ENCODE measurements around the gene MTMR6.

The MTMR6 gene

DNA sequence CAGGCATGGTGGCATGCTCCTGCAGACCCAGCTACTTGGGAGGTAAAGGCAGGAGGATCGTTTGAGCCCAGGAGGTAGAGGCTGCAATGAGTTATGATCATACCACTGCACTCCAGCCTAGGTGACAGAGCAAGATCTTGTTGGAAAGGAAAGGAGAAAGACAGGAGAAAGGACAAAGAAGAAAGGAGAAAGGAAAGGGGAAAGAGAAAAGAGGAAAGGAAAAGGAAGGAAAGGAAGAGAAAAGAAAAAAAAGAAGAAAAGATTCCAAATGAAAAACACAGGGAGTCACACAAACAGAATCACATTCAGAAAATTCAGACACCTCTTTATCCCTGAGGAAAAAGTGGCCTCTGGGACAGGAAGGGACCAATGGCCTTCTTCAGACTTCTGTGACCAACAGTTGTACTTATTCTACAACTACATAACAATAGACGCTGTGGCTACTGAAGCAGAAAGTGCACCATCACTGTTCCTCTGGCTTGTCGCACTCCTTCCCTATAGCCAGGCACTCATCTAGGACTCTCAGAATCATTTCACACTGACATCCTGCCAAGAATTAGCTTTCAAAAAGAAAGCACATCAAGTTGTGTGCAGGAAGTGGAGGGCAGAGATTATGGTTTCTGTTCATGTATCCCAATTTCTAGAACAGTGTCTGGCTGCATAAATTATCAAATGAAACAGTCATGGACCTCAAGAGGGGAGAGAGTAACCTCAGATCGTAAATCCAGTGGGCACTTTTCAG is 5.9 kb downstream of the MTMR6 start:
- in situ Hi-C loops (cut with HindIII; ENCODE audit: low sequenced_read_pairs): no loop called here

DNA sequence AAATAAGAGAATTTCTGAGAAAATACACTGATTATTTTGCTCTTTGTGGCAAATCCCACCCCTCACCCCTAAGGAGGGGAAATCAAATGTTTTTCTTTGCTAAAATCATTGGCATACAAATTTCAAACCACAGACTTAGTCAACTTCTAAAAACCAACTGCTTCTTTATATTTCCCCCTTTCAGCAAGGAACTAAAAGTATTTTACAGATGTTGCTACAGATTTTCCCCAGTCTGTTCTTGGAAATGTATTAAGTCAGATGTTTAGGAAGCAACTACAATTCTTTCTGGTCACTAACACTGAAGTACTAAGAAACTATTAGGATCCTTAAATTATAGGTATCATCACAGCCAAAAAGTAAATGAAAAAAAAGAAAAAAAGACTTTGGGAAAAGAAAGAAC is 6.9 kb downstream of the MTMR6 start:
- in situ Hi-C loops (cut with HindIII; ENCODE audit: low sequenced_read_pairs): no loop called here

DNA sequence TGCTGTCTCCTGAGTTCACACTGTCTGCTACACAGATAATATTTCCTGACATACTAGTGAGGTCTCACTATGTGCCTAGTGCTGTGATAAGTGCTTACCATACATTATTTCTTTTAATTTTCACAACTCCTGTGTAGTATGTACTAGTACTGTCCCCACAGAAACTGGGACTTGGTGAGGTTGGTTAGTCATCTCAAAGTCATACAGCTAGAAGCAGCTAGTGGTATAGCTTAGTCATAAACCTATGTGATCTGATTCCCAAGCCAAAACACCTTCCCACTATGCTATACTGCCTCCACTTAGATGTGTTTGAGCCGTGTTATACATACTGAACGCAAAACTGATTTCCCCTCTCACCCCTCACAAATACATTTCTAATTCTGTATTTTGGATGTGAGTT is 10.5 kb downstream of the MTMR6 start:
- in situ Hi-C loops (cut with HindIII; ENCODE audit: low sequenced_read_pairs): no loop called here

- in situ Hi-C loops (cut with HindIII; ENCODE audit: low sequenced_read_pairs): no loop called here
These were observed 18.7 kb downstream of the MTMR6 start for GRCh38 chr13:25268561-25268960.

GRCh38 chr13:25267715-25268114 is 19.6 kb downstream of the MTMR6 start:
- in situ Hi-C loops (cut with HindIII; ENCODE audit: low sequenced_read_pairs): no loop called here

DNA sequence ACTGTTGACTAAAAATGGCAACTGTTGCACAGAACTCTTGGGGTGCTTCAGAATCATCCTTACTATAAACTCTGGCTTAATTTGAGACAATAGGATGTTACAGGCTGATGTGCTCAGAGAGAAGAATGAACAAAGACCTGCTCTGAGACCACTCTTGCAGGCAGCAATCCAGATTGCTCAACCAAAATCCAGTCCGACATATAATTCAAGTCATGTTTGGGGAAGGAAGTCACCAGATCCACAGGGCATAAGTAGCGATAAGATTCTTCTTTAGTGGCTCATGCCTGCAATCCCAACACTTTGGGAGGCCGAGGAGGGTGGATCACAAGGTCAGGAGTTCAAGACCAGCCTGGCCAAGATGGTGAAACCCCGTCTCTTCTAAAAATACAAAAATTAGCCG is 20.6 kb downstream of the MTMR6 start:
- in situ Hi-C loops (cut with HindIII; ENCODE audit: low sequenced_read_pairs): no loop called here

DNA sequence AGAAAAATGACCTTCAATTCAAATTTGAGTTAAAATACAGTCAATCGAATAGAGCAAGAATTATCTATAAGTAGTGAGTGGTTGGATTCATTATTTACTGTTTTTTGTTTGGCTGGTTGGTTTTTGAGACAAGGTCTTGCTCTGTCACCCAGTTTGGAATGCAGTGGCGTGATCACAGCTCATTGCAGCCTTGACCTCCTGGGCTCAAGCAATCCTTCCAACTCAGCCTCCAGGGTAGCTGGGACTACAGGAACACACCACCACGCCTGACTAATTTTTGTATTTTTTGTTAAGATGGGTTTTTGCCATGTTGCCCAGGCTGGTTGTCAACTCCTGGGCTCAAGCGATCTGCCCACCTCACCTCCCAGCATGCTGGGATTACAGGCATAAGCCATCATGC is 25.0 kb downstream of the MTMR6 start:
- in situ Hi-C loops (cut with HindIII; ENCODE audit: low sequenced_read_pairs): no loop called here

GRCh38 chr13:25253702-25254101 is 33.6 kb downstream of the MTMR6 start:
- in situ Hi-C loops (cut with HindIII; ENCODE audit: low sequenced_read_pairs): no loop called here

- in situ Hi-C loops (cut with HindIII; ENCODE audit: low sequenced_read_pairs): no loop called here
These were observed 34.5 kb downstream of the MTMR6 start for GRCh38 chr13:25252752-25253151.

DNA sequence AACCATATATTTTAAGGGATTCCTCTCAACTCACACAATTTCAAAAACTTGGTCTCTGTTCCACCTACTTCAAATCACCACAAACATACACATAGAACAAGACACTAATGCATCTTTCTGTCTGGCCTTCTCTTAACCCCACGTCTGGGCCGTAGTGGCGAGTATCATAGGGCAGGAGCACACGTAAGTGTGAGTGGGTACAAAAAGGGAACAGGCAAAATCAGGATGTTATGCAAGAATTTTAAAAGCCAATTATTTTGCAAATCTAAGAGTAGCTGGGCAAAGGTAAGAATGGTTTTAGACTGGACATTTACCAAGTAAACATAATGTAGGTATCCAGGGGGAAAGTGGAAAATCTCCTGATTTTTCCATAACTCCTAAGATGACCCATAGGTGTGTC is 35.1 kb downstream of the MTMR6 start:
- in situ Hi-C loops (cut with HindIII; ENCODE audit: low sequenced_read_pairs): no loop called here

- in situ Hi-C loops (cut with HindIII; ENCODE audit: low sequenced_read_pairs): no loop called here
These were observed 38.2 kb downstream of the MTMR6 start for GRCh38 chr13:25249001-25249543.

DNA sequence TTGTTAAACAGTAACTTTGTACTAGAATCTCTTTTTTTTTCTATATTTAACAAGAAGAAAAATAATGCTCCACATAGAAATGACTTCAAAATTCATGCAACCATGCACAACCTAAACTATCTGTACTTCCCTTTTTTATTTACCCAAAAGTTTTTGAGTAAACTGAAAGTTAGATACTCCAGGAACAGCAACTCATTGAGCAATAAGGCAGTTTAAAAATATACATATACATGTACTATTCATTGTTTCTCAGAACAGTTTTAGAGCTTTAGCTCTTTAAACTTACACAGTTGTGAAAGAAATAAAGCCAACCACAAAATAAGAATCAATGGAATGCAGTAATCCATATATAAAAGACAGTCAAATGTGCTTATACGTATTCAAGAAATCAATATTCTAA is 39.2 kb downstream of the MTMR6 start:
- in situ Hi-C loops (cut with HindIII; ENCODE audit: low sequenced_read_pairs): no loop called here

- in situ Hi-C loops (cut with HindIII; ENCODE audit: low sequenced_read_pairs): no loop called here
These were observed 39.9 kb downstream of the MTMR6 start for GRCh38 chr13:25247360-25247759.

GRCh38 chr13:25244123-25244522 is 43.2 kb downstream of the MTMR6 start:
- in situ Hi-C loops (cut with HindIII; ENCODE audit: low sequenced_read_pairs): no loop called here

GRCh38 chr13:25242956-25243355 is 44.3 kb downstream of the MTMR6 start:
- in situ Hi-C loops (cut with HindIII; ENCODE audit: low sequenced_read_pairs): no loop called here

DNA sequence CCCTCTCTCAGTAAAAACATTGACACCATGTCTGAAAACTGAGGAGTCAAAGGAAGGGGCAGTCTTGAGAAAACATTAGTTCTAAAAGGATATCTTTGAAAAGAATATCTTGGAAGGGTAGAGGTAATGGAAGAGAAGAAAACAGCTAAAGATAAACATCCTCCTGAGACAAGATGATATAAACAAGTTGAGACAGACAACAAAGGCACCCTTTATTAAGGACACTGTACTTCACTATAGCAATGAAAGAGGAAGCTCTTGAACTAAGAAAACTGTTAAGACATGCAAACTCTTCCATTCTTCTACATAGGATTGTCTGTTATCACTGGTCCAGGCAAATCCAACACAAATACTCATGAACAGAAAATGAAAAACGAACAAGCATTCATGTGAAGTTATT is 46.3 kb downstream of the MTMR6 start:
- in situ Hi-C loops (cut with HindIII; ENCODE audit: low sequenced_read_pairs): no loop called here

- in situ Hi-C loops (cut with HindIII; ENCODE audit: low sequenced_read_pairs): loop anchor here (5.0 kb wide), 1 partner anchor 60 kb away; no protein-coding TSS in a partner anchor
These were observed 50.2 kb downstream of the MTMR6 start for GRCh38 chr13:25237083-25237482.

DNA sequence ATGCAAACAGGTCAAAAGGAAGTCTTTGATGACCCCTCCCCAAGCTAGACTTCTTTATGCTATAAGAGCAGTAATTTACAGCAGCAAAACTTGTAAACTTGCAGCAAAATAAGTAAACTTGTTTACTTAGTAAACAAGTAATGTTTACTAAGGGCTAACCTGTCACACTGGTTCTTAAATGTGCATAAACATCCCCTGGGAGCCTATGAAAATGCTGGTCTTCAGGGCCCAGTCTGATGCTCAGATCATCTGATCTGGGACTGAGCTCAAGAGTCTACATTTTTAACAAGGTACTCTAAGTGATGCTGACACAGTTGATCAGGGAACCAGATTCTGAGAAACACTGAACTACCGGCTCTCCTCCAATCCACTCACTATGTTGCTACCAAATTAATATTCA is 53.4 kb downstream of the MTMR6 start:
- in situ Hi-C loops (cut with HindIII; ENCODE audit: low sequenced_read_pairs): no loop called here

- in situ Hi-C loops (cut with HindIII; ENCODE audit: low sequenced_read_pairs): no loop called here
These were observed 54.3 kb downstream of the MTMR6 start for GRCh38 chr13:25232937-25233515.

GRCh38 chr13:25231517-25231916 is 55.8 kb downstream of the MTMR6 start:
- in situ Hi-C loops (cut with HindIII; ENCODE audit: low sequenced_read_pairs): no loop called here

DNA sequence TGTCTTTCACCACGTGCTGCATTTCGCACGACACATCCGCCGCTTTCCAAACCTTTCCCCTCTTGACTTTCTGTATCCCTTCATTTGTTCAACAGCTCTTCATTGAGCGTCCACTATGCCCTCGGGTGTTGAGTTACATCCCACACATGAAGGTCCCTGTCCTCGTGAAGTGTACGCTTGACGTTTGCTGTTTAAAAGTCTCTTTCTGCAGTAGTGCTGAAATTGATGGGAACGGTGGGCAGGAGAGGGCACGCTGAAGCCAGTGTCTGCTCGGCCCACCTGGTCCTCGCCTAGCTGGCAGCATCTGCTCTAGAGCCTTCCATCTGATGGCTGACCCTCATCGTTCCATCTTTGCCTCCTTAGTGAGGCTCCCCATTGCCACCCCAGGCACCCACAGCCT is 59.6 kb downstream of the MTMR6 start:
- in situ Hi-C loops (cut with HindIII; ENCODE audit: low sequenced_read_pairs): no loop called here

GRCh38 chr13:25225970-25226369 is 61.3 kb downstream of the MTMR6 start:
- in situ Hi-C loops (cut with HindIII; ENCODE audit: low sequenced_read_pairs): no loop called here

GRCh38 chr13:25224151-25224550 is 63.1 kb downstream of the MTMR6 start:
- in situ Hi-C loops (cut with HindIII; ENCODE audit: low sequenced_read_pairs): no loop called here
